Renal cortex interstitium (tissue), 15 donors: ENCODE data around the gene GUCY2D. TPM values are rescaled to one million over a fixed set of nuclear protein-coding genes. Genes with fewer than 3 reads are reported as not detected.
A peak's percentile ranks its signal among the peaks of the same experiment; 100 is the strongest.
"Not testable (repeated sequence)": the region's sequence is repeated elsewhere in the genome, so short reads cannot be mapped to it uniquely, and the experiment has no call there.

Experiments
- DNase-seq, 11 donors: peaks; one replicate each; pipeline ENCODE4 v3.0.0-alpha.2; 2013; ENCODE audit warnings: low read depth in 9 of 11, low spot score in 4 of 11; ENCODE audit errors: extremely low read depth in 1 of 11
- long read RNA-seq, 16 experiments: transcript quantifications; one replicate each; lab custom pipeline, GENCODE V29; 2026
- polyA plus RNA-seq, 3 donors: library from polyadenylated mRNA; unstranded; fragments of 120-200 nt; gene quantifications; one replicate each; pipeline ENCODE4 v1.2.1, GENCODE V29; 2013; ENCODE audit not compliant: insufficient read length in 3 of 3

Gene GUCY2D
- under 1 TPM; 0.26 to 0.78 (median 0.47) TPM for polyA plus RNA-seq
- long read RNA-seq, donor 1, result 0 reads
- long read RNA-seq, donor 2, result 0 reads
- long read RNA-seq, donor 3, result 0 reads
- long read RNA-seq, donor 4, result 0 reads
- long read RNA-seq, donor 5, result 0 reads
- long read RNA-seq, donor 6, result 0 reads
- long read RNA-seq, donor 7, result 0 reads
- long read RNA-seq, donor 8, result 0 reads
- long read RNA-seq, donor 9, result 0 reads
- long read RNA-seq, donor 10, result 0 reads
- long read RNA-seq, donor 11, result 0 reads
- long read RNA-seq, donor 12, result 0 reads
- long read RNA-seq, donor 13, result 0 reads
- long read RNA-seq, donor 14, result 0 reads
- long read RNA-seq, donor 15, result 0 reads
- long read RNA-seq, donor 16, result 0 reads

- DNase-seq, result no peak
Observed at GRCh38 chr17:8001976-8002720, at the start of gene GUCY2D. Gene GUCY2D, plus strand, starts transcription at chr17:8002615. Its CDS starts 433 bp downstream, at chr17:8003048.

DNA sequence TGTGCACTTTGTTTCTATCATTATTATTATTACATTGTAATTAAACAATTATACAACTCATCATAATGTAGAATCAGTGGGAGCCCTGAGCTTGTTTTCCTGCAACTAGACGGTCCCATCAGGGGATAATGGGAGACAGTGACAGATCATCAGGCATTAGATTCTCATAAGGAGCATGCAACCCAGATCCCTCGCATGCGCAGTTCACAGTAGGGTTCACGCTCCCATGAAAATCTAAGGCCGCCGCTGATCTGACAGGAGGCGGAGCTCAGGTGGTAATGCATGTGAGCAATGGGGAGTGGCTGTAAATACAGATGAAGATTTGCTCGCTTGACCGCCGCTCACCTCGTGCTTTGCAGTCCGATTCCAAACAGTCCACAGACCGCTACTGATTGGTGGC, 49.1 kb upstream of the GUCY2D start:
- DNase-seq, result not testable (repeated sequence)

- no peak for DNase-seq
Observed at GRCh38 chr17:7955414-7956227, 46.8 kb upstream of the GUCY2D start.

DNA sequence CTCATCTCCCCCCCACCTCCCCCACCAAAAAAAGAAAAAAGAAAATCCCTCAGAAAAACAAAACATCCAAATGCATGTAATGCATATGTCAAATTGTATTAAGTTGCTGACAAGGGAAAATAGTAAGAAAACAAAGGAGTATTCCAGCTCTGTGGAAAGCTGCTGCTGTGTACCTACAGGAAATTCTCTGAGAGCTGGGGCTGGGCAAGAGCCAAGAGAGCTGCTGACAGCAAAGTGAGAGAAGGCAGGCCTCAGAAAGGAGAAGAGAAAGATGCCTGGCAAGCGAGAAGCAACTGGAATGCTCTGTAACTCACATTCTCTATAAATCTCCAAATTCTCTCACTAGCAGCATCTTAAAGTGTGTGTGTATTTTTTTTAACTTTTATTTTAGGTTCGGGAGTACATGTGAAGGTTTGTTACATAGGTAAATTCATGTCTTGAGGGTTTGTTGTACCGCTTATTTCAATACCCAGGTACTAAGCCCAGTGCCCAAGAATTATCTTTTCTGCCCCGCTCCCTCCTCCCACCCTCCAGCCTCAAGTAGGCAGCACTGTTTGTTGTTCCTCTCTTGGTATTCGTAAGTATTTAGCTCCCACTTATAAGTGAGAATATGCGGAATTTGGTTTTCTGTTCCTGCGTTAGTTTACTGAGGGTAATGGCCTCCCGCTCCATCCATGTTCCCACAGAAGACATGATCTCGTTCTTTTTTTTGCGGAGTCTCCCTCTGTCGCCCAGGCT, 46.0 kb upstream of the GUCY2D start:
- DNase-seq, result peak in 6 of 11 donors; percentile 13 to 38 (median 16)

GRCh38 chr17:7959503-7960253, 42.7 kb upstream of the GUCY2D start:
- DNase-seq, result no peak

DNA sequence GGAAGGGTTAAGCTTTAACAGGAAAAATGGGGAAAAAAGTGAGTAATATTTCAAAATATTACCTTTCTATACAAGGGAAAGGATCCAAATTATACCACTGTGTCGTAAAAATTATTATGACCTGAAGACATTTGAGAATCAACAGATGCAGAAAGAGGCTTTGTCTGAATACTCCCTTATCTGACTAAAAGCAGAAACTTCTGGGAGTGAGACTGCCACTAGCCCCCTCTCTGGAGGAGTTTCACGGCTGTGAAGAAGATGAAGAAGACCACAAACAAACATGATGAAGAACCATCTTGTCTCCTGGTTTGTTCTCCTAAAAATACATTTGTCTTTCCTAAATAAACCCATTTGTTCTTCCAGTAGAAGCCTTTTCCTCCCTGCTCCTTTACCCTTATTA, 41.0 kb upstream of the GUCY2D start:
- DNase-seq, result no peak

- DNase-seq, result no peak
Observed at GRCh38 chr17:7967751-7968150, 34.7 kb upstream of the GUCY2D start.

GRCh38 chr17:7969433-7969832, 33.0 kb upstream of the GUCY2D start:
- DNase-seq, result no peak

- no peak for DNase-seq
Observed at GRCh38 chr17:7971651-7972050, 30.8 kb upstream of the GUCY2D start.

DNA sequence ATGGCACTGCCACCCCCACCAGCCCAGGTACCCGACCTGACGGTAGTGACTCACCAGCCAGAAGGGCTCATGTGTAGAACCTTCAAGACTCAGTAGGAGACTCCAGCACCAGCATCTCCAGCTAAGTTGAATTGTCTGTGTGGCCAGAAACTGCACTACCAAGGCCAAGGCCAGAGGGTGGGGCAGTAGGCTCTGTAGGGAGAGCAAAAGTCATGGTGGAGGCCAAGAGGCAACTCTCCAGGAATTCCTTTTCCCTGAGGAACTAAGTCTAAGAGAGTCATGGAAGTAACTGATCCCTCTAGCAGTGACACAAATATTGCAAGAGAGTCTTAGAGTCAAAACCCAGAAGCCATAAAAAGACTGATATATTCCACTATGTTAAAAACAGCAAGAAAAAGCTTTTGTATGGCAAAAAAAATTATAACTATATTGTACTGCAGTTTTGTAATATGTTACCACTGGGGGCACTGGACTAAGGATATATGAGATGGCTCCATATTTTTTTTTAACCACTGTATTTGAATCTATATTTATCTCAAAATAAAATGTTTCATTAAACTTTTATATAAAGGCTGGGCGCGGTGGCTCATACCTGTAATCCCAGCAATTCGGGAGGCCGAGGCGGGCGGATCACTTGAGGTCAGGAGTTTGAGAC, 30.2 kb upstream of the GUCY2D start:
- no peak for DNase-seq

DNA sequence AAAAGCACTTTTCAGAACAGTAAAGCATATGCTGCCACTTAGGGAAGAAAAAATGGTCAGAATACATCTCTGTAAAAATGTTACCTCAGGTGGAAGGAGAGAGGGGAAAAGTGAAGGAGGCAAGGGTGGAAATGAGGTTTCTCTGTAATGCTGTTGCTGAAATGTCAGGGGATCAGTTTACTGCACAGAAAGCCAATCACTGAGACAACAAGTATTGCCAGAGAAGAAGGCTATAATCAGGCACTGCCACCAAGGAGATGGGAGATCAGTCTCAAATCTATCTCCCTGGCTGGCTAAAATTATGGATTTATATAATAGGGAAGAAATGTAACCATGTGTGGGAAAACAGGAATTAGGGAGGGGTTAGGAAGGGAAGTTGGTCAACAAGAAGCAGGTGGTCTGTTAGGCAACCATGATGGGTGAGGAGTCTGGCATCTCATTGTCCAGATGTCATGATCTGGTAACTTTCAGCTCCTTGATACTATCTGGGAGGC, 27.7 kb upstream of the GUCY2D start:
- DNase-seq, result no peak

GRCh38 chr17:7977039-7977438, 25.4 kb upstream of the GUCY2D start:
- no peak for DNase-seq

DNA sequence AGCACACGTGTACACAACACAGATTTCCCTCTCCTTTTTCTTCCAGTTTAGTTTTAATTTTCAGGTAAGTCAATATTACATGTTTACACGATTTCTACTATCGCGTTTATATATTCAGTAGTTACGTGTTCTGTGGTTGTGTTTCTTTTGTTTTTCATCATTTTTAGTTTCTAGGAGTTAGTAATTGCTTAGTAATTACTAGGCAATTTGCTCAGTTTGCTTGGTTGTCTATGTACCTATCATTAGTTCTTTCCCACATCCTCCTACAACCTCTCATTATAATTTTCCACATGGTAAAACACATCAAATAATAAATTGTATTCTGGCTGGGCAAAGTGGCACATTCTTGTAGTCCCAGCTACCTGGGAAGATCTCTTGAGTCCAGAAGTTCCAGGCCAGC, 24.6 kb upstream of the GUCY2D start:
- DNase-seq, result no peak

DNA sequence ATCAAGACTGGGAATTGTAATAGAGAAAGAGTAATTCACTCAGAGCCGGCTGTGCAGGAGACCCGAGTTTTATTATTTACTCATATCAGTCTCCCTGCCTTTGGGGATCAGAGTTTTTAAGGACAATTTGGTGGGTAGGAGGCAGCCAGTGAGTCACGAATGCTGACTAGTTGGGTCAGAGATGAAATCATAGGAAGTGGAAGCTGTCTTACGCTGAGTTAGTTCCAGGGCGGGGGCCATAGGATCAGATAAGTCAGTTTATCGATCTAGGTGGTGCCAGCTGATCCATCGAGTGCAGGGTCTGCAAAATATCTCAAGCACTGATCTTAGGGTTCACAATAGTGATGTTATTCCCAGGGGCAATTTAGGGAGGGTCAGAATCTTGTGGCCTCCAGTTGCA, 20.2 kb upstream of the GUCY2D start:
- DNase-seq, result no peak

- no peak for DNase-seq
Observed at GRCh38 chr17:7982666-7983065, 19.7 kb upstream of the GUCY2D start.

DNA sequence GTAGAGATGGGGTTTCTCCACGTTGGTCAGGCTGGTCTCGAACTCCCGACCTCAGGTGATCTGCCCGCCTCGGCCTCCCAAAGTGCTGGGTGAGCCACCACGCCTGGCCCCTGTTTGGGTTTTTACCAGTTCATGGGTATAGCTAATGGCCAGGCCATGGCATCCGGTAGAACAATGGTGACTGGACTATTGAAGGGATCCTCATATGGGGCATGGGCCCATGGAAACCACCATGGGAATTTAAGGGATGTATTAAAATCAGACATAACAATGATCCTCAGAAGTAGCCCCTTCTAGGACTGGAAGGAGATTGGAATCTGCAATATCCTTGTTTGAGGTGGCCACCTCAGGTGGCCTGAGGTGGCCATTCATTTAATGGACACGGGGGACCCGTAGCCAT, 17.5 kb upstream of the GUCY2D start:
- no peak for DNase-seq

DNA sequence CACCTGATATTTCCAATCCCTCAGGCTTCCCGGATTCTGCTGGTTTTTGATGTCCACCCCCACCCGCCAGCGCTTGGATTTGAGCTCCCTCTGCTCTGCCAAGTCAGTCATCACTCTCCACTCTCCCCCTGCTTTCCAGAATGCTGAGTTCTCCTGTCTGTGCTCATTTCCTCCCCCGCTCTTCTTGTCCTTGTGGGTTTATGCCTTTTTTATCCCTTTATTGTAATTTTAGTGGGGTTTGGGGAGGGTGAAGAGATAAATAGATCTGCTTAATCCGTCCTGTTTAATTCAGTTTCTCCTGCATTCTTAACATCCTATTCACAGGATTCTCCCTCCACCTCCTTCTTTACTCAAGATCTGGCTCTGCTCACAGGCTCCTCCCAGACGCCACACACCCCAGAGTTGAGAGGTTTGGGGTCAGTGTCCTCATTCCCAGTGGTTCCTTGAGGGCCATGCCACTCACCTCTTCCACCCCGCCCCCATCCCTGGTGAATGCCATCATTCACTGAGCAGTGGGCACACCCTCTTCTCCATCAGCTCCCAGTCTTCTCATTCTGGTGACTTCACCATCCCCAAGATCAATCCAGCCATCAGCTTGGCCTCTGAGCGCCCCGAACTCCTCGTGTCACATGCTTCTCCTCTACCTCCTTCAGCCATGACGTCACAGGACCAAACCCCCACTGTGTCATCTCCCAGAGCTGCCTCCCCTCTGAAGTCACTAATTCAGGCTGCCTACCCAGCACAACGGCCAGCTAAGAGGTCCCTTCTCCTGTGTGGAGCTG, 15.1 kb upstream of the GUCY2D start:
- no peak for DNase-seq
